ENCODE results near the gene PHKB. TPM values are rescaled to one million over a fixed set of nuclear protein-coding genes. Genes with fewer than 3 reads are reported as not detected.

The PHKB gene
- 68.3 and 78.7 TPM in 2 replicates for polyA plus RNA-seq (2011; rRNA removed)
- polyA minus RNA-seq (2011; rRNA and poly(A)+ RNA removed): 84.1 and 115 TPM in 2 replicates

DNA sequence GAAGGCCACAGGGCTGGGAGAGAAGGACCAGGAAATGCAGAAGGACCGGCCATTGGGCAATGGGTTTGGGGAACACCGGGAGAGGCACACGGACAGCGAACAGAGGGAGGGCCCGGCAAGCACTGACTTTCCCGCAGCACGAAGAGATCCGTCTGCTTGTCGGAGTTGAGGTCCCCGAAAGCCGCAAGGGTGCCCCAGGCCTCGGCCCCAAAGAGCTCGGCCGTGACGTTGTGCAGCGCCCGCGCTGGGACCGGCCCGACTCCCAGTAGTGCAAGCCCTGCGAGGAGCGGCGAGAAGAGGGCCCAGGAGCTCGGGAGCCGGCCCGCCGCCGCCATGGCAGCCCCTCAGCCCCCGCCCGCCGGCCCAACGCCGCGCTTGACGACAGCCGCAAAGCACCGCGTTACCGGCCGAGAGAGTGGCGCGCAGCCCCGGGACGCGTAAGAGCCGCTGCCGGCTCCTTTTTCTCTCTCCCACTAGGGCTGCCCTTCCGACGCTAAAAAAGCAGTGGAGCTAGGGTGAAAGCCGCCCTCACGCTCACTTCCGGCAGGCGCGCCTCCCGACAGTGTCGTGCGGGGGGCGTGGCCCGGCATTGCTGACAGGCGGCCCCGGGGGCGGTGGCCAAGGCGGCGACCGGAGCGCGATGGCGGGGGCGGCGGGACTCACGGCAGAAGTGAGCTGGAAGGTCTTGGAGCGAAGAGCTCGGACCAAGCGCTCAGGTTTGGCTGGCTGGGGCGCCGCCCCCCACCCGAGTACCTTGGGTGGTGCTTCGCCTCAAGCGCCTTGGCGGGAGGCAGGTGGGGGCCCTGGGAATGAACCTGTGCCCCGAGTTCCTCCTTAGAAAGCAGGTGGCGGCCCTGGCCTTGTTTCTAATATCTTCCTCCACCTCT lies at the start of gene PHKB, which contains the start of gene ITFG1:
PHKB (plus strand) TSS at position 621 of the 887 bp plus-strand sequence; CDS start at position 641, 20 bp downstream.
ITFG1 (minus strand) TSS at position 353 of the 887 bp plus-strand sequence; CDS start at position 335, 18 bp downstream.
- POLR2A ChIA-PET: interaction anchor here (0.5 to 1.4 kb wide), 6 partner anchors 17 to 319 kb away, joined by 3 read pairs; partner anchors contain the start of gene NETO2
- peak within 1 kb of the TSS; percentile 100 for H3K27ac ChIP-seq (ENCODE audit: low read depth, low read length)
- H3K27me3 ChIP-seq (ENCODE audit: control insufficient read depth, insufficient read depth, low read length): no peaks in the 10 kb centered on the region
- peak; percentile 75 for DNase-seq (ENCODE audit: low read depth, low spot score)
- no peak for TF ChIP-seq CTCF (IDR thresholded peaks at IDR 0.05; ENCODE audit: low read depth, low read length)
- no peaks in the 10 kb centered on the region; the same call in 1 of the 2 replicates for H3K9me3 ChIP-seq (ENCODE audit: control insufficient read depth, insufficient read depth, low read length)
- H3K4me3 ChIP-seq (ENCODE audit: low read depth, low read length): peak within 1 kb of the TSS; percentile 96
- CTCF ChIA-PET: interaction anchor here (0.6 to 2.4 kb wide), 9 partner anchors 31 to 1169 kb away, joined by 3 to 11 read pairs (median 4); partner anchors contain the start of gene NETO2

DNA sequence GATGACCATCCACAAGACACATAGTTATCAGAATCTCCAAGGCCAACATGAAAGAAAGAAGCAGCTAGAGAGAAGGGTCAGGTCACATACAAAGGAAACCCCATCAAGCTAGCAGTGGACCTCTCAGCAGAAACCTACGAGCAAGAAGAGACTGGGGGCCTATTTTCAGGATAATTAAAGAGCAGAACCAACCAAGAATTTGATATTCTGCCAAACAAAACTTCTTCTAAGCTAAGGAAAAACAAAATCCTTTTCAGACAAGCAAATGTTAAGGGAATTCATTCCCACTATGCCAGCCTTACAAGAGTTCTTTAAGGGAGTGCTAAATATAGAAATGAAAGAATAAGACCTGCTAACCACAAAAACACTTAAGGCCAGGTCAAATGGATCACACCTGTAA lies 48.1 kb upstream of the PHKB start:
- no peak for DNase-seq (ENCODE audit: low read depth, low spot score)
- Histone ChIP-seq H3K27ac (ENCODE audit: low read depth, low read length) (no peak overlapping the region), H3K4me3 (ENCODE audit: low read depth, low read length) (no peak overlapping the region), H3K9me3 (ENCODE audit: control insufficient read depth, insufficient read depth, low read length) (no peaks in the 10 kb centered on the region), H3K27me3 (ENCODE audit: control insufficient read depth, insufficient read depth, low read length) (no peaks in the 10 kb centered on the region)
- CTCF ChIA-PET: no interaction called here
- POLR2A ChIA-PET: no interaction called here
- TF ChIP-seq CTCF (IDR thresholded peaks at IDR 0.05; ENCODE audit: low read depth, low read length): no peak

GRCh38 chr16:47416869-47417268 lies 44.3 kb upstream of the PHKB start:
- no peaks in the 10 kb centered on the region for H3K27me3 ChIP-seq (ENCODE audit: control insufficient read depth, insufficient read depth, low read length)
- DNase-seq (ENCODE audit: low read depth, low spot score): no peak
- CTCF ChIA-PET: no interaction called here
- no peak overlapping the region for H3K27ac ChIP-seq (ENCODE audit: low read depth, low read length)
- no peaks in the 10 kb centered on the region for H3K9me3 ChIP-seq (ENCODE audit: control insufficient read depth, insufficient read depth, low read length)
- TF ChIP-seq CTCF (IDR thresholded peaks at IDR 0.05; ENCODE audit: low read depth, low read length): no peak
- POLR2A ChIA-PET: no interaction called here
- H3K4me3 ChIP-seq (ENCODE audit: low read depth, low read length): no peak overlapping the region

- H3K4me3 ChIP-seq (ENCODE audit: low read depth, low read length): no peak overlapping the region
- no peak for DNase-seq (ENCODE audit: low read depth, low spot score)
- CTCF ChIA-PET: no interaction called here
These were observed 36.3 kb upstream of the PHKB start for GRCh38 chr16:47424846-47425245.

More at GRCh38 chr16:47424846-47425245, 36.3 kb upstream of the PHKB start:
- H3K27me3 ChIP-seq (ENCODE audit: control insufficient read depth, insufficient read depth, low read length): no peaks in the 10 kb centered on the region
- POLR2A ChIA-PET: no interaction called here
- TF ChIP-seq CTCF (IDR thresholded peaks at IDR 0.05; ENCODE audit: low read depth, low read length): no peak
- no peaks in the 10 kb centered on the region for H3K9me3 ChIP-seq (ENCODE audit: control insufficient read depth, insufficient read depth, low read length)
- no peak overlapping the region for H3K27ac ChIP-seq (ENCODE audit: low read depth, low read length)
